ENCODE results near the gene HIRA. TPM values are rescaled to one million over a fixed set of nuclear protein-coding genes. Genes with fewer than 3 reads are reported as not detected.
A peak's percentile ranks its signal among the peaks of the same experiment; 100 is the strongest.

The HIRA gene
- total and polyA plus RNA-seq, 9 of the 15 experiments (the other 6 are each of a cell fraction or from before 2014, with no cell fraction given): 0.96 to 132 (median 58.4) TPM

GRCh38 chr22:19355413-19356157, 75.9 kb downstream of the HIRA start (continued):
- TF ChIP-seq PATZ1 (CRISPR knock-in tag; IDR thresholded peaks at IDR 0.05; ENCODE audit: borderline replicate concordance) (no peak), ZNF316 (IDR thresholded peaks at IDR 0.05) (peak; percentile 87), THAP12 (CRISPR knock-in tag; IDR thresholded peaks at IDR 0.05) (peak; percentile 50; the same call in 1 of the 2 replicates), BCOR (IDR thresholded peaks at IDR 0.05) (no peak), C11orf30 (IDR thresholded peaks at IDR 0.05; ENCODE audit: low read depth) (peak; percentile 78), SMARCC2 (IDR thresholded peaks at IDR 0.05; ENCODE audit: low read depth) (no peak), ZNF830 (CRISPR knock-in tag; IDR thresholded peaks at IDR 0.05) (0 out of 2 replicates have a peak, but pooled peaks have one; percentile 18), CHD7 (IDR thresholded peaks at IDR 0.05; ENCODE audit: low read depth, low read length) (peak; percentile 6), FOXA3 (CRISPR knock-in tag; conservative IDR thresholded peaks at IDR 0.05 in 1 of 2, IDR thresholded peaks at IDR 0.05 in 1 of 2) (no peak)
